Sciatic nerve (tissue), 2 donors: ENCODE data around the gene CLCN6. TPM values are rescaled to one million over a fixed set of nuclear protein-coding genes. Genes with fewer than 3 reads are reported as not detected.

ENCODE experiments used
- ATAC-seq: fragments of 200-7000 bp; cut with Tn5 transposase; one replicate; pipeline ENCODE4 v1.9.1; 2020; ENCODE audit warnings: mild to moderate bottlenecking, moderate library complexity
- DNase-seq: peaks from one replicate; pipeline ENCODE4 v3.0.0-alpha.2; 2020; ENCODE audit warnings: low spot score
- intact Hi-C: fragments of 100-400 bp; cut with DNase I; formaldehyde crosslinking; loops from one replicate; pipeline ENCODE4 v1.14.2; 2022
- total RNA-seq: library from RNA; stranded (reverse); fragmentation: NEBNext Ultra II Directional; extraction: Animal tissue kit (Norgen Biotek cat#: 25700); gene quantifications from one replicate; pipeline ENCODE4 v1.2.1, GENCODE V29; 2021
- donor health status: DM: no; HTN: no; CAD: no.
- donor health status: DM: no; HTN: no; CAD: no.

Gene CLCN6
- total RNA-seq, 1 donor from 2014 or later: 48.4 TPM

- DNase-seq: peak; percentile 87
- ATAC-seq: peak; percentile 87
- intact Hi-C loops: loop anchor here (5.0 to 10.0 kb wide), 2 partner anchors 69 to 126 kb away; no protein-coding TSS in a partner anchor
These were observed 32.6 kb downstream of the CLCN6 start for GRCh38 chr1:11838349-11839272.

GRCh38 chr1:11839727-11840705 lies 34.0 kb downstream of the CLCN6 start:
- no peak for DNase-seq
- no peak for ATAC-seq
- intact Hi-C loops: loop anchor here (5.0 to 10.0 kb wide), 2 partner anchors 67 to 125 kb away; no protein-coding TSS in a partner anchor

GRCh38 chr1:11841245-11842153 lies 35.5 kb downstream of the CLCN6 start:
- ATAC-seq (no peak), DNase-seq (no peak)
- intact Hi-C loops: no loop called here

DNA sequence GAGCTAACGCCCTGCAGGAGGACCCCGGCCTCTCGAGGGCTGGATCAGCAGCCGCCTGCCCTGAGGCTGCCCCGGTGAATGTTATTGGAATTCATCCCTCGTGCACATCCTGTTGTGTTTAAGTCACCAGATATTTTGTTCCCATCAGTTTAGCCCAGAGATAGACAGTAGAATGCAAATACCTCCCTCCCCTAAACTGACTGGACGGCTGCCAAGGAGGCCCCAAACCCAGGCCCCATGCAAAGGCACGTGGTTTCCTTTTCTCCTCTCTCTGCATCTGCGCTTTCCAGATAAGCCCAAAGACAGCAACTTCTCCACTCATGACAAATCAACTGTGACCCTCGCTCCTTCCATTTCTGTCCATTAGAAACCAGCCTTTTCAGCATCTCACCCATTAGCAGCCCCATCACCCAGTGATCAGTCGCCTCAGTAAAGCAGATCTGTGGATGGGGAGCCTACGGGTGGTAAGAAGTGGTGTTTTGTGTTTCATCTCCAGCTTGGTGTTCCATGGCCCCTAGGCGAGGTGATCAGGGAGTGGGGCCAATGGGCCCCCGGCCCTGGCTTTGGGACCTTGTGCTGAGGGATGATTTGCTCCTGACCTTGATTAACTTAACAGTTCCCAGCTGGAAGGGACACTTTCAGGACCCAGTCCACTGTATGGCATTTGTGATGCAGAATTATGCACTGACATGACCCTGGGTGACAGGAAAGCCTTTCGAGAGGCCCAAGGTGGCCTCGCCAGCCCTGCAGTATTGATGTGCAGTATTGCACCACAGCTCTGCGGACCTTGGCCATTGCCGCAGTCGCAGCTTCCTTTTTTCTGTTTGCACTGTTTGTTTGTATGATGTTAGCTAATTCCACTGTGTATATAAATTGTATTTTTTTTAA lies 36.4 kb downstream of the CLCN6 start:
- intact Hi-C loops: no loop called here
- no peak for ATAC-seq
- DNase-seq: no peak

DNA sequence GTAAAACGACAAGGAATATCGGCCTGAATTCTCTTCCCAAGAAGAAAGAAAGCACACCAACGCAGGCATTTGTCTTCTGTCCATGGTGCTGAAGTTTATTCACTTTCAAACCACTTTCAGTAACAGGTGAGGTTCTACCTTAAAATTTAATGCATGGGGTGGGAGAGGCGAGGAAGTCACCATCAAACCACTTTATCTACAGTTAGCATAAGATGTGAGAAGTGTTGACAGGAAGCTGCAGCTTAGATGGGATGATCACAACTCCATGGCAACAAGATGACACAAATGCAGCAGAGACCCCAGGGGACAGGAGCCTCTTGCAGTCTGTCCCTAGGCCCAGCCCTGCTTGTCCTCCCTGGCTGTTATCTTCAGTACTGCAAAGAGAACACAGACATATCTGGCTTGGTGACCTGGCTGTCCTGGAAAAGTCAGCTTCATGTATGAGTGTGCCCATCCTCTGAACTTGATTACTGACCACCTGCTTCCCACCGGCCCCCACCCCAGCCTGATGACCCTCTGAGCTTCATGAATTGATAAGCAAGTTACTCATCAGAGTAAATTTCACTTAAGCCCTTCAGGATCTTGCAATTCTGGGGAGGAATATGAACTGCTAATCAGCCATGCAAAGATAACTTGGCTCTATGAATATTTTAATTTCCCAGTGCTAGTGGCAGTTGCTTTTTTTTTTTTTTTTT lies 39.8 kb downstream of the CLCN6 start:
- intact Hi-C loops: no loop called here
- no peak for DNase-seq
- ATAC-seq: no peak

DNA sequence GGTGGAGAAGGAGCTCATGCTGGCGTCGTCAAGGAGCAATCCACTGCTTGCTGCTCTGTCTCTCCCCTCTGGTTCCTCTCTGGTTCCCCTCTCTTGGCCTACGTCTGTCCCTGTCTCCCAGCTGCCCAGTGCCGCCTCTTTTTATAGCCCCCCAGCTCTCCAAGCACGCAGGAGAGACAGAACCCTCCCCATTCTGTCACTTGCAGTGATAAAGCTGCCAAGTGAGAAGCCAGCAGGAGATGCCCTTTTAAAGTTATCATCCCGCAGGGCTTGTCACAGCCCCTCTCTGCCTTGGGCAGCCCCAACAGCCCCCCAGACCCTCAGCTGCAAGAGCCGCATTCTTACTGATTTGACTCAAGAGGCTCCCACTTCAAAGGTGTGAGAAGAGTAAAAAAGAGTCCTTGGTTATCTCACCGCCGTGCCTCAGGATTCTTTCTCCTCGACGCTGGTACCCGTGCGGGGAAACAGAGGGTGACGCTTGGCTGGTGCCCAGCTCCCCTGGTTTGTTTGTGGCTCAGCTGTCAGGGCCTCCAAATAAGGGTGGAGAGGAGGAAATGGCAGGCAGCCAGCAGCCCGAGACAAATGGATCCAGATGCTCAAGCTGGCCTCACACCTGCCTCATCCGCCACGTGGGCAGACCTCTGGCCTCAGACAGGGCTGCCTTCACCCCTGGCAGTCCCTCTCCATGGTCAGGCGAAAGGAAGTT lies 41.8 kb downstream of the CLCN6 start, which contains the start of gene NPPA:
NPPA (minus strand) TSS at position 117 of the 706 bp plus-strand sequence; CDS start at position 18, 99 bp downstream.
- DNase-seq: no peak
- intact Hi-C loops: no loop called here
- no peak for ATAC-seq

- intact Hi-C loops: no loop called here
- ATAC-seq (no peak), DNase-seq (no peak)
These were observed 42.3 kb downstream of the CLCN6 start for GRCh38 chr1:11848373-11848700.

- intact Hi-C loops: no loop called here
- DNase-seq (no peak), ATAC-seq (no peak)
These were observed 44.2 kb downstream of the CLCN6 start for GRCh38 chr1:11850156-11850555.

GRCh38 chr1:11851180-11851579 lies 45.2 kb downstream of the CLCN6 start:
- ATAC-seq: no peak
- DNase-seq: no peak
- intact Hi-C loops: no loop called here

DNA sequence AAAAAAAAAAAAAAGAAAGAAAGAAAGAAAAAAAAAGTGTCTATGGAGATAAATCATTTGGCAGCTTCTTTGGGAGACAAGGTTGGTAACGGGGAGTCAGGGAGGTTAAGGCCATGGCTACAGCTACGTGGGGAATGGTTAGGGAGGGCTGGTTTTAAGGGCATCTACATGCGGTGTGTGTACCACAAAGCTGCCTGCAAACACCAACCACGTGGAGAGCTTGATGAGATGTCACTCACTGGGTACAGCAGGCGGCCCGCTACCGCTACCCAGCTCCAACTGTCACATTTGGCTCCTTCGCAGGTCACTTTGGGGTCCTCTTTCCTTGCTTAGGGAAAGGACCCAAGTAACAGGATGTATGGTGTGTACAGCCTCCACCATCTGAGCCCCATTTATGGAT lies 48.5 kb downstream of the CLCN6 start:
- DNase-seq: no peak
- ATAC-seq: no peak
- intact Hi-C loops: no loop called here

GRCh38 chr1:11855430-11855829 lies 49.4 kb downstream of the CLCN6 start:
- ATAC-seq (no peak), DNase-seq (no peak)
- intact Hi-C loops: no loop called here

DNA sequence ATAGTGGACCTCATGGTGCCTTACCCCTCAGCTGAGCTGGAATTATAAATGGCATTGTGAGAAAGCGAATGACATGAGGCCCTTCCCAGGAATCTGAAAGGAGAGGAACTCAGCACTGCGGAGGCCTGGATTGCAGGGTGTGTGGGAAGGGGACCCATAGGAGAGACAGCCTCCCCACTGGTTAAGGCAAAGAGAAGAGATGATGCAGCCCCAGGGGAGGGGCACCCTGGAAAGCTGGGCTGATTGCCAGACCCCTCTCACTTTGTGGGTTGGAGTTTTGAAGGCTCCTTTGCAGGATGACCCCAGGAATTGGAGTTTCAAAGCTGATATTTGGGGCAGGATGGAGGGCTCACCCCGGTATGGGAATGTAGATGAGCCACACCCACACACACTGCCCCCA lies 50.7 kb downstream of the CLCN6 start:
- DNase-seq (no peak), ATAC-seq (no peak)
- intact Hi-C loops: no loop called here

DNA sequence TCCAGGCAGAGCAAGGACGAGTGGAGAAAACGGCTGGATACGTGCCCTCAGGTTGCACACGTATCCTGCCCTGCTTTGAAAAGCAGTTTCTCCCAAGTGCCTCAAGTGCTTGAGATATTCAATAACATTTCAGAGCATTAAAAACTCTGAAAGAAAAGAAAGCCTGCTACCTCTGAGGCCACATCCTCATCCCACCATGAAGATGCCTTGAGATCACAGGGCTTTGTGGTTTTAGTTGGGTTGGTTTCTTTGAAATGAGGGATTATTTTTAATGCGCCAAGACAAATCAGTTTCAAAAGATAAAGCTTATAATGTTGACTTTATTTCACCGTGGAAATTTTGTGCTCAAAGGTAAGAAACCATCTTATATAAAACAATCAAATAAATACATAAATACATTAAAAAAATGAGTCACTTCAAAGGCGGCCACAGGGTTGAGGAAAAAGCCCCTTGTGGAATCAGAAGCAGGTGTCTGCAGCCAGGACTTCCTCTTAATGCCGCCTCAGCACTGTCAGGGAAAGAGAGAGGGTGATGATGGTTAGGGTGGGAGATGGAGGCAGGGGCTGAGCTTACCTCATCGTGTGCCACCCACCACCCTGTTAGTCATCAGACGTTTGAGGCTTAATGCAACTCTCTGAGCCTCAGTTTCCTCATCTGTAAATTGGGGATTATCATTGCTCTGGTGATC lies 51.3 kb downstream of the CLCN6 start:
- no peak for DNase-seq
- intact Hi-C loops: no loop called here
- no peak for ATAC-seq

DNA sequence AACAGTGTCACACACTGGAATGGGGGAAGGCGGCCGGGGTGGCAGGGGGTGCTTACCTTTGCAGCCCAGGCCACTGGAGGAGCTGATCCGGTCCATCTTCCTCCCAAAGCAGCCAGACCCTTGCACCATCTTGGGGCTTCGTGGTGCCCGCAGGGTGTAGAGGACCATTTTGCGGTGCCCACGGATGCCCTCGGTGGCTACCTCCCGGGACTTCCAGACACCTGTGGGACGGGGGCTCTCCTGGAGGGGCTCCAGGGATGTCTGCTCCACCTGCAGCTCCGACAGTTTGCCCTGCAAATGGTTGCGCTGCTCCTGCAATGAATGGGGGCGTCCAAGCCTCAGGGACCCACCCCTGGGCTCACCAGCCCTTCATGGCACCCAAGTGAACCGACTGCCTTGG lies 52.2 kb downstream of the CLCN6 start:
- intact Hi-C loops: no loop called here
- ATAC-seq (no peak), DNase-seq (no peak)

- intact Hi-C loops: no loop called here
- no peak for ATAC-seq
- DNase-seq: no peak
These were observed 52.6 kb downstream of the CLCN6 start, which contains the start of gene NPPB for GRCh38 chr1:11858613-11858967. Gene NPPB, minus strand, starts transcription at chr1:11858945. Its CDS starts 112 bp downstream, at chr1:11858833.
